Colonic mucosa (tissue), 4 donors: ENCODE data around the gene TMEM35B. TPM values are rescaled to one million over a fixed set of nuclear protein-coding genes. Genes with fewer than 3 reads are reported as not detected.

Experiments
- DNase-seq: peaks from one replicate; pipeline ENCODE4 v3.0.0-alpha.2; 2020
- H3K27ac ChIP-seq: fragments of 200-600 bp; one replicate; pipeline ENCODE4 v1.8.0; 2021
- H3K27me3 ChIP-seq: fragments of 200-600 bp; one replicate; pipeline ENCODE4 v1.8.0; 2021
- H3K36me3 ChIP-seq: fragments of 200-600 bp; one replicate; pipeline ENCODE4 v1.8.0; 2021
- H3K4me1 ChIP-seq: fragments of 200-600 bp; one replicate; pipeline ENCODE4 v1.8.0; 2021; ENCODE audit warnings: mild to moderate bottlenecking
- H3K4me3 ChIP-seq: fragments of 200-600 bp; one replicate; pipeline ENCODE4 v1.8.0; 2021
- H3K9ac ChIP-seq, 2 donors: one replicate each; pipeline ENCODE4 v1.7.0; 2013; ENCODE audit warnings: control low read depth in 2 of 2, low read depth in 2 of 2, low read length in 2 of 2
- H3K9me3 ChIP-seq: fragments of 200-600 bp; one replicate; pipeline ENCODE4 v1.8.0; 2021
- CTCF ChIP-seq: fragments of 200-600 bp; IDR thresholded peaks from one replicate; pipeline ENCODE4 v1.8.0; 2022; ENCODE audit warnings: antibody characterized with exemption, mild to moderate bottlenecking
- intact Hi-C: fragments of 100-400 bp; cut with DNase I; formaldehyde crosslinking; loops from one replicate; pipeline ENCODE4 v1.14.1; 2022
- total RNA-seq, 2 donors: library from RNA; stranded (reverse); fragmentation: NEBNext Ultra II Directional in 1 of 2; extraction: Animal tissue kit (Norgen Biotek cat#: 25700) in 1 of 2; gene quantifications; one replicate each; pipeline ENCODE4 v1.2.1, GENCODE V29; 2021
- donor health status: healthy.
- donor health status: DM: no; HTN: no; CAD: no.
- donor health status: DM: no; HTN: no; CAD: no.

TMEM35B gene
- total RNA-seq, 2 donors from 2014 or later = 14.6 to 19.3 TPM

- no peak for TF ChIP-seq CTCF
- H3K27me3 ChIP-seq = no peaks in the 10 kb centered on the region
- peak overlapping the region; percentile 83 for H3K27ac ChIP-seq
- peak overlapping the region; percentile 90 for H3K4me3 ChIP-seq
- H3K4me1 ChIP-seq = no peaks in the 10 kb centered on the region
- no peak for DNase-seq
- H3K9ac ChIP-seq = peak overlapping the region; percentile 87 to 98
- no peaks in the 10 kb centered on the region for H3K9me3 ChIP-seq
- intact Hi-C loops = no loop called here
- H3K36me3 ChIP-seq = no peaks in the 10 kb centered on the region
These were observed 1.3 kb downstream of the TMEM35B start for GRCh38 chr1:34983700-34984355.

GRCh38 chr1:34982820-34983376 lies 2.2 kb downstream of the TMEM35B start:
- Histone ChIP-seq H3K27me3 (no peaks in the 10 kb centered on the region), H3K4me3 (no peak overlapping the region)
- intact Hi-C loops = no loop called here

GRCh38 chr1:34980715-34981114 lies 4.4 kb downstream of the TMEM35B start:
- Histone ChIP-seq H3K9me3 (no peaks in the 10 kb centered on the region), H3K4me3 (no peak overlapping the region), H3K9ac (no peak overlapping the region), H3K4me1 (no peaks in the 10 kb centered on the region), H3K27ac (no peak overlapping the region), H3K27me3 (no peaks in the 10 kb centered on the region), H3K36me3 (no peaks in the 10 kb centered on the region)
- no peak for DNase-seq
- intact Hi-C loops = no loop called here
- no peak for TF ChIP-seq CTCF

More at GRCh38 chr1:34982820-34983376, 2.2 kb downstream of the TMEM35B start:
- no peak for DNase-seq
- no peak for TF ChIP-seq CTCF
- Histone ChIP-seq H3K9ac (no peak overlapping the region), H3K9me3 (no peaks in the 10 kb centered on the region), H3K4me1 (no peaks in the 10 kb centered on the region), H3K36me3 (no peaks in the 10 kb centered on the region), H3K27ac (no peak overlapping the region)

- no peak for TF ChIP-seq CTCF
- Histone ChIP-seq H3K27me3 (no peaks in the 10 kb centered on the region), H3K27ac (no peak overlapping the region), H3K9me3 (no peaks in the 10 kb centered on the region), H3K9ac (no peak overlapping the region), H3K4me1 (no peaks in the 10 kb centered on the region), H3K36me3 (no peaks in the 10 kb centered on the region), H3K4me3 (no peak overlapping the region)
- no peak for DNase-seq
- intact Hi-C loops = no loop called here
These were observed 6.2 kb downstream of the TMEM35B start for GRCh38 chr1:34978921-34979320.

GRCh38 chr1:34977858-34978257 lies 7.3 kb downstream of the TMEM35B start:
- intact Hi-C loops = no loop called here
- H3K27me3 ChIP-seq = no peaks in the 10 kb centered on the region
- no peaks in the 10 kb centered on the region for H3K4me1 ChIP-seq
- no peaks in the 10 kb centered on the region for H3K9me3 ChIP-seq
- no peak overlapping the region for H3K4me3 ChIP-seq
- DNase-seq = no peak
- no peak overlapping the region for H3K27ac ChIP-seq
- TF ChIP-seq CTCF = no peak
- no peaks in the 10 kb centered on the region for H3K36me3 ChIP-seq
- H3K9ac ChIP-seq = no peak overlapping the region
